Heart left ventricle (tissue), 16 donors: ENCODE results near the gene GMEB1. TPM values are rescaled to one million over a fixed set of nuclear protein-coding genes. Genes with fewer than 3 reads are reported as not detected.

Experiments
- ATAC-seq, 4 donors: fragments of 200-7000 bp; cut with Tn5 transposase; one replicate each; pipeline ENCODE4 v1.9.1; 2020 to 2022; ENCODE audit warnings: moderate library complexity in 4 of 4, mild to moderate bottlenecking in 3 of 4, moderate number of reproducible peaks in 1 of 4
- DNase-seq, 5 donors: peaks; one replicate each; pipeline ENCODE4 v3.0.0-alpha.2; 2020
- H3K27ac ChIP-seq, 12 donors: fragments of 200-600 bp; sonication (generic) in 4 of 12; one replicate each; pipeline versions ENCODE4 v1.5.0 to v1.8.0; 2016 to 2022; ENCODE audit warnings: mild to moderate bottlenecking in 2 of 12
- H3K27me3 ChIP-seq, 9 donors: fragments of 200-600 bp; sonication (generic) in 2 of 9; one replicate each; pipeline versions ENCODE4 v1.5.1 to v1.8.0; 2016 to 2022; ENCODE audit warnings: mild to moderate bottlenecking in 3 of 9
- H3K36me3 ChIP-seq, 9 donors: fragments of 200-600 bp; sonication (generic) in 2 of 9; one replicate each; pipeline versions ENCODE4 v1.5.0 to v1.8.0; 2018 to 2022; ENCODE audit warnings: mild to moderate bottlenecking in 2 of 9
- H3K4me1 ChIP-seq, 12 donors: fragments of 200-600 bp; sonication (generic) in 4 of 12; one replicate each; pipeline versions ENCODE4 v1.5.0 to v1.8.0; 2016 to 2022; ENCODE audit warnings: mild to moderate bottlenecking in 3 of 12
- H3K4me3 ChIP-seq, 12 donors: fragments of 200-600 bp; sonication (generic) in 4 of 12; one replicate each; pipeline versions ENCODE4 v1.5.0 to v1.8.0; 2017 to 2022; ENCODE audit warnings: mild to moderate bottlenecking in 9 of 12, moderate library complexity in 4 of 12
- H3K9me3 ChIP-seq, 12 donors: fragments of 200-600 bp; sonication (generic) in 4 of 12; one replicate each; pipeline versions ENCODE4 v1.5.0 to v1.8.0; 2016 to 2022; ENCODE audit warnings: mild to moderate bottlenecking in 1 of 12
- CTCF ChIP-seq, 12 donors: fragments of 200-600 bp; sonication (generic) in 4 of 12; IDR thresholded peaks; one replicate each; pipeline versions ENCODE4 v1.5.0 to v1.8.0; 2018 to 2022; ENCODE audit warnings: antibody characterized with exemption in 12 of 12, mild to moderate bottlenecking in 5 of 12
- POLR2A ChIP-seq, 2 donors: fragments of 450-650 bp; IDR thresholded peaks; one replicate each; pipeline ENCODE4 v1.6.1; 2017; ENCODE audit warnings: antibody characterized with exemption in 2 of 2, mild to moderate bottlenecking in 2 of 2, moderate library complexity in 2 of 2
- WGBS, 4 donors: extraction: QIAGEN DNeasy Blood & Tissue Kit in 2 of 4; methylation state at CpG; one replicate each; pipeline versions ENCODE4 v1.1.5 to v1.1.7; 2013 to 2018; 5-methylcytosine and 5-hydroxymethylcytosine counted together
- intact Hi-C, 10 donors: fragments of 100-400 bp; cut with DNase I; formaldehyde crosslinking; loops; one replicate each; pipeline versions ENCODE4 v1.11.1 to v1.14.2; 2022
- polyA plus RNA-seq, 2 donors: library from polyadenylated mRNA; stranded (reverse); fragments of 200-250 nt; gene quantifications; one replicate each; pipeline ENCODE4 v1.2.3, GENCODE V29; 2013
- total RNA-seq, 9 donors: library from RNA; depleted of rRNA in 2 of 9; stranded (reverse); fragments of >200 nt in 2 of 9; fragmentation: NEBNext Ultra II Directional in 3 of 9; extraction: Animal tissue kit (Norgen Biotek cat#: 25700) in 3 of 9; gene quantifications; one replicate each; pipeline versions ENCODE4 v1.1.0 to v1.2.4, GENCODE V29; 2016 to 2023
- donor health status: ischemic (EF 13 %, LVEDD 7.1; RV severe dilation, severe dysfunction).
- donor health status: healthy with polysubstance abuse.
- donor health status: DM: no; HTN: yes; CAD: no.
- donor health status: DM: no; HTN: no; CAD: no.
- donor health status: ischemic (EF 25% LVEDD 6.9; RV normal size, moderate dysfunction).
- donor health status: ischemic (EF 25% LVEDD 5.7; RV mildly dilated, moderate dysfunction).
- donor health status: healthy.
- donor health status: DM: yes; HTN: yes; CAD: no.
- donor health status: ischemic (EF 35%, LVEDD 5.7; RV mildly dilated, moderate dysfunction).
- donor health status: nonischemic (EF 11% LVEDD 7.7; RV severe dilation, severe dysfunction).
- donor health status: DM: yes; HTN: yes; CAD: no.
- donor health status: PGD.
- donor health status: ischemic (EF 29% LVEDD 5.4; RV normal size, mild dysfunction).
- donor health status: nonischemic (EF 23%, LVEDD 6.1; RV moderate dilation, normal function).

Gene GMEB1
- total and polyA plus RNA-seq, 11 donors, result 2.2 to 8.5 (median 6.1) TPM

- intact Hi-C loops, result no loop called here
- no peak for ATAC-seq
- no peak overlapping the region for H3K4me3 ChIP-seq
- H3K36me3 ChIP-seq, result peaks cover 0 to 57% (median 22%) of the 10 kb centered on the region in 9 donors
- no peaks in the 10 kb centered on the region for H3K9me3 ChIP-seq
- H3K27me3 ChIP-seq, result no peaks in the 10 kb centered on the region
- H3K27ac ChIP-seq, result peak overlapping the region in 1 of 12 donors; percentile 9
- no peak for TF ChIP-seq POLR2A (IDR thresholded peaks at IDR 0.05)
- no peak for TF ChIP-seq CTCF (IDR thresholded peaks at IDR 0.05)
- 5 to 18% (median 7%) methylated on average over 2 of the region's 2 CpGs for WGBS, 4 donors
- no peak for DNase-seq
- H3K4me1 ChIP-seq, result peaks cover 13 to 100% (median 86%) of the 10 kb centered on the region in 12 donors
Observed at GRCh38 chr1:28751315-28752060, 82.9 kb downstream of the GMEB1 start.

GRCh38 chr1:28755701-28756100 lies 87.1 kb downstream of the GMEB1 start:
- Histone ChIP-seq H3K4me1 (peaks cover 6 to 81% (median 65%) of the 10 kb centered on the region in 12 donors), H3K36me3 (peaks cover 0 to 66% (median 19%) of the 10 kb centered on the region in 9 donors), H3K4me3 (no peak overlapping the region), H3K27me3 (no peaks in the 10 kb centered on the region), H3K27ac (no peak overlapping the region), H3K9me3 (no peaks in the 10 kb centered on the region)
- 52 to 65% (median 55%) methylated on average over 1 of the region's 1 CpG for WGBS, 4 donors
- intact Hi-C loops, result no loop called here
- DNase-seq (no peak), ATAC-seq (no peak)
- TF ChIP-seq CTCF (IDR thresholded peaks at IDR 0.05) (no peak), POLR2A (IDR thresholded peaks at IDR 0.05) (no peak)

GRCh38 chr1:28756846-28757245 lies 88.3 kb downstream of the GMEB1 start:
- intact Hi-C loops, result no loop called here
- H3K4me1 ChIP-seq, result peaks cover 0 to 69% (median 54%) of the 10 kb centered on the region in 12 donors
- peaks cover 0 to 66% (median 20%) of the 10 kb centered on the region in 9 donors for H3K36me3 ChIP-seq
- DNase-seq (no peak), ATAC-seq (peak in 1 of 4 donors; percentile 22)
- TF ChIP-seq CTCF (IDR thresholded peaks at IDR 0.05) (peak in 6 of 12 donors; percentile 6 to 31 (median 14)), POLR2A (IDR thresholded peaks at IDR 0.05) (no peak)
- no peaks in the 10 kb centered on the region for H3K27me3 ChIP-seq
- no peak overlapping the region for H3K4me3 ChIP-seq
- 44 to 52% (median 49%) methylated on average over 5 of the region's 5 CpGs for WGBS, 4 donors
- no peaks in the 10 kb centered on the region for H3K9me3 ChIP-seq
- H3K27ac ChIP-seq, result no peak overlapping the region

GRCh38 chr1:28758420-28758819 lies 89.8 kb downstream of the GMEB1 start:
- no peak overlapping the region for H3K27ac ChIP-seq
- no peak for DNase-seq

More at GRCh38 chr1:28758420-28758819, 89.8 kb downstream of the GMEB1 start:
- intact Hi-C loops, result no loop called here
- 60 to 66% (median 63%) methylated on average over 4 of the region's 4 CpGs for WGBS, 4 donors
- no peak overlapping the region for H3K4me3 ChIP-seq
- H3K27me3 ChIP-seq, result no peaks in the 10 kb centered on the region
- peaks cover 0 to 59% (median 15%) of the 10 kb centered on the region in 9 donors for H3K36me3 ChIP-seq
- H3K9me3 ChIP-seq, result no peaks in the 10 kb centered on the region
- TF ChIP-seq CTCF (IDR thresholded peaks at IDR 0.05), result no peak
- TF ChIP-seq POLR2A (IDR thresholded peaks at IDR 0.05), result no peak
- ATAC-seq, result no peak
- peaks cover 0 to 66% (median 44%) of the 10 kb centered on the region in 12 donors for H3K4me1 ChIP-seq
